Body of pancreas (tissue), 4 donors: Measurements from ENCODE around the gene LIPE.

Experiments
- CTCF ChIP-seq, 7 experiments: fragments of 450-650 bp in 4 of 7; fragments of 200-600 bp in 3 of 7; sonication (generic) in 3 of 7; IDR thresholded peaks; one replicate each; pipeline ENCODE4 v1.5.1; 2016 to 2019; ENCODE audit warnings: antibody characterized with exemption in 7 of 7
- POLR2A ChIP-seq, 3 donors: fragments of 450-650 bp; IDR thresholded peaks; one replicate each; pipeline ENCODE4 v1.6.1; 2016; ENCODE audit warnings: antibody characterized with exemption in 3 of 3, mild to moderate bottlenecking in 2 of 3

DNA sequence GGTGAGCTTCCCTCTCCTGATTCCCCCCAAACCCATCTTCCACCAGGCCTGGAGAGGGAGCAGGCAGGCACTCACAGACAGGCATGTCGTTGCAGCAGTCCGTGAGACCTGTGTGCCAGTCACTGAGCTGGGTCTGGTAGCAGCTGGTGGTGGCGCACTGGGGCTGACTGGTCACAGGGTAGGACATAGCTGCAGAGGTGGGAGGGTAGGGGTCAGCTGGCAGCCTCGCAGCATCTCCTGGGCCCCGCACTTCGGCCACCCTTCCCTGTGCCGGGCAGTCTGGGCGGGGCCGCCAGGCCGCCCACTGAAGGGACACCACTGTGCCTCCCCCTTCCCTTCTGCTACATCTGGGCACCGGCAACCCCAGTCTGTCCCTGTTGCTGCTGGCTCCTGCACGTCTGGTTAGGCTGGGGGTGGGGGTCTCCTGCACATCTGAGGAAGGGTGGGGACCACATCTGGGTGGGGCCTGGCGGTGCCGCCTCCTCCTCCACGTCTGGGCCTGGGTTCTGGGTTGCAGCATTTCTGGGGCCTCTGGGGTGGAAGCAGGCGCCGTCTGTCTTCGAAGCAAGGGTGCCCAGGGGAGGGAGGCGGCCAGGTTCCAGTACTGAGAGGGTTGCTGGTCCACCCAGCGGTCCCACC lies 38.2 kb downstream of the LIPE start:
- no peak for TF ChIP-seq CTCF (IDR thresholded peaks at IDR 0.05)
- no peak for TF ChIP-seq POLR2A (IDR thresholded peaks at IDR 0.05)
